ENCODE data around the gene FXN.
"Not testable (repeated sequence)": the region's sequence is repeated elsewhere in the genome, so short reads cannot be mapped to it uniquely, and the experiment has no call there.

The FXN gene

GRCh38 chr9:69047371-69047770 is 11.8 kb downstream of the FXN start:
- H3K36me3 ChIP-seq (replicated peaks; ENCODE audit: insufficient read depth, low read length) = no peaks in the 10 kb centered on the region
- no peaks in the 10 kb centered on the region for H3K27me3 ChIP-seq (replicated peaks; ENCODE audit: insufficient read depth, low read length)
- H3K4me2 ChIP-seq (ENCODE audit: low read depth, low read length) = no peak overlapping the region
- no peak for DNase-seq
- no peaks in the 10 kb centered on the region for H3K9me3 ChIP-seq (replicated peaks; ENCODE audit: insufficient read depth, low read length)
- H3K27ac ChIP-seq (ENCODE audit: low read length) = no peak overlapping the region
- no peak overlapping the region for H2AFZ ChIP-seq (ENCODE audit: low read length)
- peaks cover 47% of the 10 kb centered on the region for H3K79me2 ChIP-seq (ENCODE audit: low read length)
- H3K4me1 ChIP-seq (ENCODE audit: low read length) = peaks cover 19% of the 10 kb centered on the region
- no peak overlapping the region for H3K9ac ChIP-seq (ENCODE audit: low read length)
- H3K4me3 ChIP-seq (ENCODE audit: low read length) = no peak overlapping the region
- TF ChIP-seq EZH2 (optimal IDR thresholded peaks at IDR 0.05; ENCODE audit: low read depth, low read length) (no peak), CTCF (IDR thresholded peaks at IDR 0.05; ENCODE audit: low read length) (no peak), EZH2phosphoT487 (IDR thresholded peaks at IDR 0.05; ENCODE audit: low read length) (no peak)
- H3F3A ChIP-seq (ENCODE audit: insufficient read depth, low read length) = peaks cover 7% of the 10 kb centered on the region
- H3K9me2 ChIP-seq (replicated peaks; ENCODE audit: insufficient read depth, low read length) = no peaks in the 10 kb centered on the region
- H4K20me1 ChIP-seq (ENCODE audit: insufficient read depth, low read length) = no peaks in the 10 kb centered on the region

- no peak for DNase-seq
- Histone ChIP-seq H4K20me1 (ENCODE audit: insufficient read depth, low read length) (no peaks in the 10 kb centered on the region), H3K27me3 (replicated peaks; ENCODE audit: insufficient read depth, low read length) (no peaks in the 10 kb centered on the region), H3K27ac (ENCODE audit: low read length) (no peak overlapping the region), H3K9ac (ENCODE audit: low read length) (no peak overlapping the region), H3K9me2 (replicated peaks; ENCODE audit: insufficient read depth, low read length) (no peaks in the 10 kb centered on the region), H3K4me1 (ENCODE audit: low read length) (peaks cover 14% of the 10 kb centered on the region), H3K79me2 (ENCODE audit: low read length) (peaks cover 30% of the 10 kb centered on the region), H3K4me2 (ENCODE audit: low read depth, low read length) (no peak overlapping the region), H3K9me3 (replicated peaks; ENCODE audit: insufficient read depth, low read length) (no peaks in the 10 kb centered on the region), H3F3A (ENCODE audit: insufficient read depth, low read length) (peaks cover 7% of the 10 kb centered on the region), H3K4me3 (ENCODE audit: low read length) (no peak overlapping the region), H2AFZ (ENCODE audit: low read length) (no peak overlapping the region), H3K36me3 (replicated peaks; ENCODE audit: insufficient read depth, low read length) (no peaks in the 10 kb centered on the region)
- TF ChIP-seq CTCF (IDR thresholded peaks at IDR 0.05; ENCODE audit: low read length) (no peak), EZH2 (optimal IDR thresholded peaks at IDR 0.05; ENCODE audit: low read depth, low read length) (no peak), EZH2phosphoT487 (IDR thresholded peaks at IDR 0.05; ENCODE audit: low read length) (no peak)
Observed at GRCh38 chr9:69049094-69049493, 13.5 kb downstream of the FXN start.

- not testable (repeated sequence) for H3K4me2 ChIP-seq (ENCODE audit: low read depth, low read length); DNase-seq; H3K4me3 ChIP-seq (ENCODE audit: low read length); H3K9ac ChIP-seq (ENCODE audit: low read length); H3K9me3 ChIP-seq (replicated peaks; ENCODE audit: insufficient read depth, low read length); H3K27me3 ChIP-seq (replicated peaks; ENCODE audit: insufficient read depth, low read length); H3K27ac ChIP-seq (ENCODE audit: low read length); H3K4me1 ChIP-seq (ENCODE audit: low read length); H3F3A ChIP-seq (ENCODE audit: insufficient read depth, low read length); H2AFZ ChIP-seq (ENCODE audit: low read length); H4K20me1 ChIP-seq (ENCODE audit: insufficient read depth, low read length); H3K36me3 ChIP-seq (replicated peaks; ENCODE audit: insufficient read depth, low read length); H3K9me2 ChIP-seq (replicated peaks; ENCODE audit: insufficient read depth, low read length)
- H3K79me2 ChIP-seq (ENCODE audit: low read length) = peaks cover 14% of the 10 kb centered on the region
Observed at GRCh38 chr9:69050936-69051335, 15.4 kb downstream of the FXN start.

- Histone ChIP-seq H3K9ac (ENCODE audit: low read length) (no peak overlapping the region), H3K27ac (ENCODE audit: low read length) (no peak overlapping the region)
Observed at GRCh38 chr9:69054989-69055388, 19.4 kb downstream of the FXN start.

More at GRCh38 chr9:69054989-69055388, 19.4 kb downstream of the FXN start:
- Histone ChIP-seq H3K9me3 (replicated peaks; ENCODE audit: insufficient read depth, low read length) (no peaks in the 10 kb centered on the region), H4K20me1 (ENCODE audit: insufficient read depth, low read length) (no peaks in the 10 kb centered on the region), H3K36me3 (replicated peaks; ENCODE audit: insufficient read depth, low read length) (no peaks in the 10 kb centered on the region), H3K9me2 (replicated peaks; ENCODE audit: insufficient read depth, low read length) (no peaks in the 10 kb centered on the region), H3K27me3 (replicated peaks; ENCODE audit: insufficient read depth, low read length) (no peaks in the 10 kb centered on the region), H3F3A (ENCODE audit: insufficient read depth, low read length) (no peaks in the 10 kb centered on the region), H3K79me2 (ENCODE audit: low read length) (no peaks in the 10 kb centered on the region), H3K4me2 (ENCODE audit: low read depth, low read length) (no peak overlapping the region), H2AFZ (ENCODE audit: low read length) (no peak overlapping the region), H3K4me1 (ENCODE audit: low read length) (no peaks in the 10 kb centered on the region), H3K4me3 (ENCODE audit: low read length) (no peak overlapping the region)
- TF ChIP-seq CTCF (IDR thresholded peaks at IDR 0.05; ENCODE audit: low read length) (no peak), EZH2phosphoT487 (IDR thresholded peaks at IDR 0.05; ENCODE audit: low read length) (no peak), EZH2 (optimal IDR thresholded peaks at IDR 0.05; ENCODE audit: low read depth, low read length) (no peak)
- no peak for DNase-seq

Measured in MM.1S (cell line).